ENCODE data around the gene LRP4.

LRP4 gene

DNA sequence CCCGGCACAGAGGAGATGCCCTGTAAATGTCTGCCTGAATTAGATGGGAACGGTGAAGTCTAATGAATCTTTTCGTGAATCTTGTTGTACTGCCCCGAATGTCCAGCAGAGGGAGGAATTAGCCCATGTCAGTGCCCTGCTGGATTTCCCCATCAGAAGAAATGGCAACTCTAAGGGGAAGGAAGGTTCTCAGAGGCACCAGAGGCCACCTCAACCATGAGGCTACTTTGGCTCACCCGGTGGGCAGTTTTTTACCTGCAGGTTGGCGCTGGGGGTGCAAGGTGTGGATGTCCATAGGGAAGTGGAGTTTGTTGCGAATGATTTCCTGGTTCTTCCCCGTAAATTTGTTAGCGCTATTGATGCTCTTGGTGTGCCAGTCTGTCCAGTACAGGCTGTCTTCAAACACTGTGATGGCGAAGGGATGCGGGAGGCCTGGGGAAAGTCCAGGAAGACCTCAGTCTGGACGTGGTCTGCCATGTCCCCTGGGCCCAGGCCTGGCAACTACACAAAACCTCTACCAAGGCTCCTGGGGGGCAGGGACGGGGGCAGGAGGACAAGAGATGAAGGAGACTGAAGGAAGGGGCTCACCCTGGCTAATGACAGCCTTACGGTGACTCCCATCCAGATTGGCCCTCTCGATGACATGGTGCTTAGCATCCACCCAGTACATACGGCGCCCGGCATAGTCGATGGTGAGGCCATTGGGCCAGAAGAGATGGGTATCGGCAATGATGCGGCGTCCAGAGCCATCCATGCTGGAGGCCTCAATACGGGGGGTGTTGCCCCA, 28.5 kb downstream of the LRP4 start:
- peak; percentile 85 for DNase-seq
- Histone ChIP-seq H2AK5ac (ENCODE audit: low read length) (no peak overlapping the region), H4K5ac (ENCODE audit: low read length) (no peak overlapping the region)

DNA sequence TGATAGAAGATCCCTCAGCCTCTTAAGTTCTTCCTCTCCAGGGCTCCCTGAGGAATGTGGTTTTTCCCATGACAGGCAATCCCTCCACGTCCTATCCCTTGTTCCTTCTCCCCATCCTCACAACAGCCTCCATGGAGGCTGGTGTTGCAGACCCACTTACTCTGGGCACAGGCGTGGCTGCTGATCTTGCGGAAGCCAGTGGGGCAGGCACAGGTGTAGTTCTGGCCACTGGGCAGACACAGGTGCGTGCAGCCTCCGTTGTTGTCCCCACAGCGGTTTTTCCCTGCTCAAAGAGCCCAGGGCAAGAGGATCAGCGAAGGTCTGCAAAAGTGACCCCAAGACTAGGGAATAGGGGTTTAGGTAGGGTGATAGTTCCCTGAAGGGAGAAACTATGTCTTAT, 29.1 kb downstream of the LRP4 start:
- Histone ChIP-seq H3K4me1 (ENCODE audit: control insufficient read depth, low read depth, low read length) (no peaks in the 10 kb centered on the region), H3K27ac (ENCODE audit: low read depth, low read length) (no peak overlapping the region), H2BK5ac (ENCODE audit: low read length) (no peak overlapping the region), H2BK120ac (ENCODE audit: low read depth, low read length) (no peak overlapping the region), H4K5ac (ENCODE audit: low read length) (no peak overlapping the region), H3K4me3 (ENCODE audit: low read length) (no peak overlapping the region), H3K9ac (ENCODE audit: low read length) (no peak overlapping the region), H3K79me1 (ENCODE audit: low read length) (no peaks in the 10 kb centered on the region), H3K56ac (ENCODE audit: low read length) (no peak overlapping the region), H3K4ac (ENCODE audit: low read depth, low read length) (no peak overlapping the region), H3K18ac (ENCODE audit: low read length) (no peak overlapping the region), H3K27me3 (ENCODE audit: insufficient read depth, low read length, poor library complexity) (no peaks in the 10 kb centered on the region), H4K8ac (ENCODE audit: low read depth, low read length) (no peak overlapping the region), H3K79me2 (ENCODE audit: control insufficient read depth, insufficient read depth, low read length) (no peaks in the 10 kb centered on the region), H3K4me2 (ENCODE audit: low read length) (no peak overlapping the region), H2AK5ac (ENCODE audit: low read length) (no peak overlapping the region), H3K23ac (ENCODE audit: low read length) (no peak overlapping the region), H2BK15ac (replicated peaks; ENCODE audit: low read depth) (no peak overlapping the region), H3K36me3 (ENCODE audit: control insufficient read depth, insufficient read depth, low read length) (peaks cover 29% of the 10 kb centered on the region)
- no peak for DNase-seq
- no CpG with 5 or more reads among the region's 7 CpGs for WGBS (ENCODE audit: extremely low coverage, insufficient coverage, low lambda C conversion rate)

More for the DNA sequence above, 28.5 kb downstream of the LRP4 start:
- Histone ChIP-seq H3K27me3 (ENCODE audit: insufficient read depth, low read length, poor library complexity) (no peaks in the 10 kb centered on the region), H3K4me3 (ENCODE audit: low read length) (no peak overlapping the region), H2BK120ac (ENCODE audit: low read depth, low read length) (no peak overlapping the region), H3K4ac (ENCODE audit: low read depth, low read length) (no peak overlapping the region), H3K36me3 (ENCODE audit: control insufficient read depth, insufficient read depth, low read length) (peaks cover 29% of the 10 kb centered on the region), H3K27ac (ENCODE audit: low read depth, low read length) (no peak overlapping the region), H3K79me1 (ENCODE audit: low read length) (no peaks in the 10 kb centered on the region), H2BK5ac (ENCODE audit: low read length) (no peak overlapping the region), H3K4me1 (ENCODE audit: control insufficient read depth, low read depth, low read length) (no peaks in the 10 kb centered on the region), H3K9ac (ENCODE audit: low read length) (no peak overlapping the region), H3K18ac (ENCODE audit: low read length) (no peak overlapping the region), H3K4me2 (ENCODE audit: low read length) (no peak overlapping the region), H3K56ac (ENCODE audit: low read length) (peak overlapping the region; percentile 2), H2BK15ac (replicated peaks; ENCODE audit: low read depth) (no peak overlapping the region), H3K23ac (ENCODE audit: low read length) (no peak overlapping the region), H4K8ac (ENCODE audit: low read depth, low read length) (no peak overlapping the region), H3K79me2 (ENCODE audit: control insufficient read depth, insufficient read depth, low read length) (no peaks in the 10 kb centered on the region)
- no CpG with 5 or more reads among the region's 23 CpGs for WGBS (ENCODE audit: extremely low coverage, insufficient coverage, low lambda C conversion rate)

DNA sequence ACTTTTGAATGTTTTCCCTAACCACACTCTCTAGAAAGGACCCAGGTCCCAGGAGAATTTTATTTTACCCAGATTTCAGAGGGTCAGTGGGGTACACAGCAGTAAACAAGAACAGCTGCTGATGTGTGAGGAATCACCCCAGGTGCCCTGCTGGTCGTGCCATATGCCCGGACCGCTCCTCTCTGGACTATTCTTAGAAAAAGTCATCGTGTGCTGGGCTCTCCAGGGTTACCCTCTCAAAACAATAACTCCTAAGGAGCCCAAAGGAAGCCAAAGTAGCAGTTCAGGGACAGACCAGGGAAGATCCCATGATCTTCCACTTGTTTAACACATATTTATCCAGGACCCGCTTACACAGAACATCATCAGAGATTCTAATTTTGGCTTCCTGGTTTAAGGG, 29.7 kb downstream of the LRP4 start:
- H3K27me3 ChIP-seq (ENCODE audit: insufficient read depth, low read length, poor library complexity): no peaks in the 10 kb centered on the region
- DNase-seq: no peak
- no peaks in the 10 kb centered on the region for H3K79me1 ChIP-seq (ENCODE audit: low read length)
- H2BK5ac ChIP-seq (ENCODE audit: low read length): no peak overlapping the region
- no peak overlapping the region for H4K8ac ChIP-seq (ENCODE audit: low read depth, low read length)
- H3K56ac ChIP-seq (ENCODE audit: low read length): no peak overlapping the region
- H3K9ac ChIP-seq (ENCODE audit: low read length): no peak overlapping the region
- H2AK5ac ChIP-seq (ENCODE audit: low read length): no peak overlapping the region
- no peaks in the 10 kb centered on the region for H3K79me2 ChIP-seq (ENCODE audit: control insufficient read depth, insufficient read depth, low read length)
- H2BK120ac ChIP-seq (ENCODE audit: low read depth, low read length): no peak overlapping the region
- no peak overlapping the region for H2BK15ac ChIP-seq (replicated peaks; ENCODE audit: low read depth)
- H4K5ac ChIP-seq (ENCODE audit: low read length): no peak overlapping the region
- no peak overlapping the region for H3K4me3 ChIP-seq (ENCODE audit: low read length)
- no peak overlapping the region for H3K27ac ChIP-seq (ENCODE audit: low read depth, low read length)
- no peaks in the 10 kb centered on the region for H3K4me1 ChIP-seq (ENCODE audit: control insufficient read depth, low read depth, low read length)
- H3K23ac ChIP-seq (ENCODE audit: low read length): no peak overlapping the region
- no peak overlapping the region for H3K18ac ChIP-seq (ENCODE audit: low read length)
- no peak overlapping the region for H3K4ac ChIP-seq (ENCODE audit: low read depth, low read length)
- H3K36me3 ChIP-seq (ENCODE audit: control insufficient read depth, insufficient read depth, low read length): peaks cover 31% of the 10 kb centered on the region
- no peak overlapping the region for H3K4me2 ChIP-seq (ENCODE audit: low read length)
- no CpG with 5 or more reads among the region's 5 CpGs for WGBS (ENCODE audit: extremely low coverage, insufficient coverage, low lambda C conversion rate)

DNA sequence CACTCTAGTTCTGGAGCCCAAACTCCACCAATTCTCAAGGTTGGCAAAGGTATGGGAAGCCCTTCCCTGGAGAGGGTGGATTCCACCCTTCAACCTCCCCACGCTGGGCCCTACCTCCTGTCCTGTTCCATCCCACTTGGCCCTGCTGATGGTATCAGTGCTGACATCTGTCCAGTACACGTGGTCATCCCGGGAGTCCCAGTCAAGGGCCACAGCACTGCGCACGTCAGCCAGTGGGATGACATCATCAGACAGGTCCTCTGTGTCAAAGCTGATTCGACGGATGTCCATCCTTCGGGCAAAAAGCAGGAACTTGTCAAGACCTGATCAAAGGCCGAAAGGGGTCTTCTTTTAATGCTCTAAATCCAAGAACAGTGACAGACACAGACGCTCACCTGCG, 32.1 kb downstream of the LRP4 start:
- Histone ChIP-seq H3K4me1 (ENCODE audit: control insufficient read depth, low read depth, low read length) (no peaks in the 10 kb centered on the region), H2BK120ac (ENCODE audit: low read depth, low read length) (no peak overlapping the region), H3K27ac (ENCODE audit: low read depth, low read length) (no peak overlapping the region), H3K36me3 (ENCODE audit: control insufficient read depth, insufficient read depth, low read length) (peaks cover 31% of the 10 kb centered on the region), H3K79me2 (ENCODE audit: control insufficient read depth, insufficient read depth, low read length) (no peaks in the 10 kb centered on the region), H3K79me1 (ENCODE audit: low read length) (no peaks in the 10 kb centered on the region), H3K56ac (ENCODE audit: low read length) (no peak overlapping the region), H3K9ac (ENCODE audit: low read length) (no peak overlapping the region), H3K4me3 (ENCODE audit: low read length) (no peak overlapping the region), H2BK15ac (replicated peaks; ENCODE audit: low read depth) (no peak overlapping the region), H4K8ac (ENCODE audit: low read depth, low read length) (no peak overlapping the region), H2BK5ac (ENCODE audit: low read length) (no peak overlapping the region), H3K4me2 (ENCODE audit: low read length) (no peak overlapping the region), H3K18ac (ENCODE audit: low read length) (no peak overlapping the region), H2AK5ac (ENCODE audit: low read length) (no peak overlapping the region), H3K4ac (ENCODE audit: low read depth, low read length) (no peak overlapping the region), H3K23ac (ENCODE audit: low read length) (no peak overlapping the region), H4K5ac (ENCODE audit: low read length) (no peak overlapping the region), H3K27me3 (ENCODE audit: insufficient read depth, low read length, poor library complexity) (no peaks in the 10 kb centered on the region)
- no peak for DNase-seq
- WGBS (ENCODE audit: extremely low coverage, insufficient coverage, low lambda C conversion rate): no CpG with 5 or more reads among the region's 11 CpGs

DNA sequence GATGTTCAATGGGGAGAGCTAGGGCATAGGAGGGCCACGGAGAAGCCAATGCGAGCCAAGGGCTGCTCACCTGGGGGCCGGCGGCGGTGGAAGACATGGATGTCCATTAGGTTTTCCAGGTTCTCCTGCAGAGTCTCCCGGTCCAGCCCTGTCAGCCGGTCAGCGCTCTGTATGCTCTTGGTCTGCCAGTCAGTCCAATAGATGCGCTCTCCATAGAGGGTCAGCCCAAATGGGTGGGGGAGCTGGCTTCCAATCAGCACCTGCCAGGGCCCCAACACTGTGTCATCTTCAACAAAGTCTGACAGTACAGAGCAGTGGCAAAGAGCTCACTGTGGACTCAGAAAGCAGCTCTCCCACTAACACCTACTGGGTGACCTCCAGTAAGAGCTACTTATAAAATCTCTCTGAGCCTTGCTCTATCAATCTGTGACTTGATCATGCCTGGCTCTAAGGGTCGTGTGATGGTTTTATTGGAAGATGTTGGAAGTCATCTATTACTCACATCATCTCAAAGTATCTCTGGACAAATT, 39.2 kb downstream of the LRP4 start:
- H3K23ac ChIP-seq (ENCODE audit: low read length): no peak overlapping the region
- no peak overlapping the region for H3K27ac ChIP-seq (ENCODE audit: low read depth, low read length)
- H3K27me3 ChIP-seq (ENCODE audit: insufficient read depth, low read length, poor library complexity): no peaks in the 10 kb centered on the region
- no peak overlapping the region for H3K9ac ChIP-seq (ENCODE audit: low read length)
- no peak overlapping the region for H3K4ac ChIP-seq (ENCODE audit: low read depth, low read length)
- H4K8ac ChIP-seq (ENCODE audit: low read depth, low read length): no peak overlapping the region
- H3K79me2 ChIP-seq (ENCODE audit: control insufficient read depth, insufficient read depth, low read length): no peaks in the 10 kb centered on the region
- no peak overlapping the region for H3K18ac ChIP-seq (ENCODE audit: low read length)
- H3K79me1 ChIP-seq (ENCODE audit: low read length): peaks cover 2% of the 10 kb centered on the region
- H2BK15ac ChIP-seq (replicated peaks; ENCODE audit: low read depth): no peak overlapping the region
- H3K36me3 ChIP-seq (ENCODE audit: control insufficient read depth, insufficient read depth, low read length): peaks cover 27% of the 10 kb centered on the region
- DNase-seq: no peak
- no peaks in the 10 kb centered on the region for H3K4me1 ChIP-seq (ENCODE audit: control insufficient read depth, low read depth, low read length)
- H2AK5ac ChIP-seq (ENCODE audit: low read length): no peak overlapping the region
- H2BK120ac ChIP-seq (ENCODE audit: low read depth, low read length): no peak overlapping the region
- H2BK5ac ChIP-seq (ENCODE audit: low read length): no peak overlapping the region
- no peak overlapping the region for H4K5ac ChIP-seq (ENCODE audit: low read length)
- no peak overlapping the region for H3K4me3 ChIP-seq (ENCODE audit: low read length)
- H3K56ac ChIP-seq (ENCODE audit: low read length): no peak overlapping the region
- no peak overlapping the region for H3K4me2 ChIP-seq (ENCODE audit: low read length)
- no CpG with 5 or more reads among the region's 10 CpGs for WGBS (ENCODE audit: extremely low coverage, insufficient coverage, low lambda C conversion rate)

DNA sequence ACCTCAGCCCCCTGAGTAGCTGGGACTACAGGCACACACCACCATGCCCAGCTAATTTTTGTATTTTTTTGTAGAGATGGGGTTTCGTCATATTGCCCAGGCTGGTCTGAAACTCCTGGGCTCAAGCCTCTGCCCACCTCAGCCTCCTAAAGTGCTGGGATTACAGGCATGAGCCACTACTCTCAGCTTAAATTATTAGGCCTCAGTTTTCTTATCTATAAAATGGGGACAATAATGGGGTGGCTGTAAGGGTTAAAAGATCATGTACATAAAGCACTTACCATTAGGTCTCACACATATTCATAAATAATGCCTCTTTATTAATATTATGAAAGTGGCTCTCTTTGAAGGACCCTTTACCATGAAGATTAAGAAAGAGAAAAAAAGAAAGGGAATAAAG, 40.8 kb downstream of the LRP4 start:
- H3K18ac ChIP-seq (ENCODE audit: low read length): no peak overlapping the region
- peaks cover 2% of the 10 kb centered on the region for H3K79me1 ChIP-seq (ENCODE audit: low read length)
- no peaks in the 10 kb centered on the region for H3K4me1 ChIP-seq (ENCODE audit: control insufficient read depth, low read depth, low read length)
- no peak overlapping the region for H2BK5ac ChIP-seq (ENCODE audit: low read length)
- DNase-seq: no peak
- H2BK120ac ChIP-seq (ENCODE audit: low read depth, low read length): no peak overlapping the region
- no peaks in the 10 kb centered on the region for H3K27me3 ChIP-seq (ENCODE audit: insufficient read depth, low read length, poor library complexity)
- no peak overlapping the region for H3K23ac ChIP-seq (ENCODE audit: low read length)
- no peak overlapping the region for H3K4ac ChIP-seq (ENCODE audit: low read depth, low read length)
- peaks cover 27% of the 10 kb centered on the region for H3K36me3 ChIP-seq (ENCODE audit: control insufficient read depth, insufficient read depth, low read length)
- H3K9ac ChIP-seq (ENCODE audit: low read length): no peak overlapping the region
- H3K4me3 ChIP-seq (ENCODE audit: low read length): no peak overlapping the region
- no CpG with 5 or more reads among the region's 1 CpG for WGBS (ENCODE audit: extremely low coverage, insufficient coverage, low lambda C conversion rate)
- H2BK15ac ChIP-seq (replicated peaks; ENCODE audit: low read depth): no peak overlapping the region
- H3K27ac ChIP-seq (ENCODE audit: low read depth, low read length): no peak overlapping the region
- H3K56ac ChIP-seq (ENCODE audit: low read length): no peak overlapping the region
- no peak overlapping the region for H4K8ac ChIP-seq (ENCODE audit: low read depth, low read length)
- no peak overlapping the region for H4K5ac ChIP-seq (ENCODE audit: low read length)
- H3K4me2 ChIP-seq (ENCODE audit: low read length): no peak overlapping the region
- H2AK5ac ChIP-seq (ENCODE audit: low read length): no peak overlapping the region
- H3K79me2 ChIP-seq (ENCODE audit: control insufficient read depth, insufficient read depth, low read length): no peaks in the 10 kb centered on the region
